Esophagus squamous epithelium (tissue), 4 donors: Measurements from ENCODE around the gene CISD3.
A peak's percentile ranks its signal among the peaks of the same experiment; 100 is the strongest.

Experiments used
- POLR2A ChIP-seq, 4 donors: fragments of 450-650 bp; IDR thresholded peaks; one replicate each; pipeline ENCODE4 v1.6.1; 2017; ENCODE audit warnings: antibody characterized with exemption in 4 of 4, mild to moderate bottlenecking in 4 of 4, moderate library complexity in 3 of 4
- TF ChIP-seq, protein P1 (sequence below), 6 experiments: fragments of 450-650 bp in 4 of 6; fragments of 200-600 bp in 2 of 6; sonication (generic) in 2 of 6; IDR thresholded peaks; one replicate each; pipeline ENCODE4 v1.5.1; 2016 to 2019; ENCODE audit warnings: antibody characterized with exemption in 6 of 6, mild to moderate bottlenecking in 4 of 6, moderate library complexity in 4 of 6

- TF ChIP-seq, protein P1, sequence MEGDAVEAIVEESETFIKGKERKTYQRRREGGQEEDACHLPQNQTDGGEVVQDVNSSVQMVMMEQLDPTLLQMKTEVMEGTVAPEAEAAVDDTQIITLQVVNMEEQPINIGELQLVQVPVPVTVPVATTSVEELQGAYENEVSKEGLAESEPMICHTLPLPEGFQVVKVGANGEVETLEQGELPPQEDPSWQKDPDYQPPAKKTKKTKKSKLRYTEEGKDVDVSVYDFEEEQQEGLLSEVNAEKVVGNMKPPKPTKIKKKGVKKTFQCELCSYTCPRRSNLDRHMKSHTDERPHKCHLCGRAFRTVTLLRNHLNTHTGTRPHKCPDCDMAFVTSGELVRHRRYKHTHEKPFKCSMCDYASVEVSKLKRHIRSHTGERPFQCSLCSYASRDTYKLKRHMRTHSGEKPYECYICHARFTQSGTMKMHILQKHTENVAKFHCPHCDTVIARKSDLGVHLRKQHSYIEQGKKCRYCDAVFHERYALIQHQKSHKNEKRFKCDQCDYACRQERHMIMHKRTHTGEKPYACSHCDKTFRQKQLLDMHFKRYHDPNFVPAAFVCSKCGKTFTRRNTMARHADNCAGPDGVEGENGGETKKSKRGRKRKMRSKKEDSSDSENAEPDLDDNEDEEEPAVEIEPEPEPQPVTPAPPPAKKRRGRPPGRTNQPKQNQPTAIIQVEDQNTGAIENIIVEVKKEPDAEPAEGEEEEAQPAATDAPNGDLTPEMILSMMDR (IDR thresholded peaks at IDR 0.05) = peak in 1 of 6 experiments; percentile 11
- no peak for TF ChIP-seq POLR2A (IDR thresholded peaks at IDR 0.05)
These were observed 17.5 kb downstream of the CISD3 start for GRCh38 chr17:38747463-38748148.
